Activated naive CD8-positive, alpha-beta T cell (primary cell): ENCODE measurements around the gene CDV3.
"Not testable (repeated sequence)": the region's sequence is repeated elsewhere in the genome, so short reads cannot be mapped to it uniquely, and the experiment has no call there.

ENCODE experiments used
- H3K27ac Mint-ChIP-seq: one replicate; pipeline ENCODE4 v1.8.0; 2021; ENCODE audit warnings: mixed read lengths
- H3K27me3 Mint-ChIP-seq: one replicate; pipeline ENCODE4 v1.8.0; 2021; ENCODE audit warnings: mixed read lengths
- H3K36me3 Mint-ChIP-seq: one replicate; pipeline ENCODE4 v1.8.0; 2021; ENCODE audit warnings: mixed read lengths
- H3K4me1 Mint-ChIP-seq: one replicate; pipeline ENCODE4 v1.8.0; 2021; ENCODE audit warnings: low read depth, mixed read lengths
- H3K4me3 Mint-ChIP-seq: one replicate; pipeline ENCODE4 v1.8.0; 2021; ENCODE audit warnings: mild to moderate bottlenecking, mixed read lengths
- H3K9me3 Mint-ChIP-seq: one replicate; pipeline ENCODE4 v1.8.0; 2021; ENCODE audit warnings: low read depth, mixed read lengths

The CDV3 gene

DNA sequence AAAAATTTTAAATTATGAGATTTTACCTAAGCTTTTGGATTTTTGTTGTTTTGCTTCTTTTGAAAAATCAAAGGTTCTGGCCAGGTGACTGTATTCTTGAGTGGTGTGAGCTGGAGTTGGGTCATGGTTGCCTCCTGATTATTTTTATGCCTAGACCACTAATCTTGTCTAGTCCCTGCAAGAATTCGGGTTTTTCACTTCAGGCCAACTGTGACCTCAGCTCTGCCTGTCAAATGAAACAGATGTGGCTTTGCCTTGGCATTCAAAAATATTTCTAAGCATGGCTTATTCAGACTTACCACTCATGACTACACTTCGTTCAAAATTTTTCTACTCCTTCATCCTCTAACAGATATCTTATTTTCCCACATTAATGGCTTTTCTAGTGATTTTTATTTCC is 25.4 kb upstream of the CDV3 start:
- H3K9me3 Mint-ChIP-seq, result no peaks in the 10 kb centered on the region
- H3K4me3 Mint-ChIP-seq, result no peak overlapping the region
- H3K27me3 Mint-ChIP-seq, result no peaks in the 10 kb centered on the region
- H3K4me1 Mint-ChIP-seq, result no peaks in the 10 kb centered on the region
- no peak overlapping the region for H3K27ac Mint-ChIP-seq
- H3K36me3 Mint-ChIP-seq, result no peaks in the 10 kb centered on the region

DNA sequence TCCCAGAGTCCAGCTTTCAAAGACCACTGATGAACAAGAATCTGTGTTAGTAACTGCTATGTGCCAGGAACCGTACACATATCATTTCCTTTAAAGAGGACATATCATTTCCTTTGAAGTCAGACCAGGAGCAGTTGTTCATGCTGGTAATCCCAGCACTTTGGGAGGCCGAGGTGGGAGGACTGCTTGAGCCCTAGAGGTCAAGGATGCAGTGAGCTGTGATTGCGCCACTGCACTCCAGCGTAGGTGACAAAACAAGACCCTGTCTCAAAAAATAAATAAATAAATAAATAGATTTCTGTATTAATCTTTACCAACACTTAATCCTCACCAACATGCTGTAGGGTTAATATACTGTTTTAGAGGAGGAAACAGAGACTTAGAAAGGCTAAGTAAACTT is 23.9 kb upstream of the CDV3 start:
- Mint-ChIP-seq H3K36me3 (no peaks in the 10 kb centered on the region), H3K9me3 (no peaks in the 10 kb centered on the region), H3K4me1 (no peaks in the 10 kb centered on the region), H3K4me3 (no peak overlapping the region), H3K27me3 (no peaks in the 10 kb centered on the region), H3K27ac (no peak overlapping the region)

GRCh38 chr3:133551589-133551988 is 21.9 kb upstream of the CDV3 start:
- H3K4me3 Mint-ChIP-seq, H3K27ac Mint-ChIP-seq, H3K36me3 Mint-ChIP-seq, H3K9me3 Mint-ChIP-seq, H3K4me1 Mint-ChIP-seq, H3K27me3 Mint-ChIP-seq: not testable (repeated sequence)

- Mint-ChIP-seq H3K36me3 (peaks cover 4% of the 10 kb centered on the region), H3K27me3 (no peaks in the 10 kb centered on the region), H3K9me3 (no peaks in the 10 kb centered on the region), H3K4me3 (no peak overlapping the region), H3K27ac (no peak overlapping the region), H3K4me1 (no peaks in the 10 kb centered on the region)
These were observed 11.8 kb upstream of the CDV3 start for GRCh38 chr3:133561679-133562078.

DNA sequence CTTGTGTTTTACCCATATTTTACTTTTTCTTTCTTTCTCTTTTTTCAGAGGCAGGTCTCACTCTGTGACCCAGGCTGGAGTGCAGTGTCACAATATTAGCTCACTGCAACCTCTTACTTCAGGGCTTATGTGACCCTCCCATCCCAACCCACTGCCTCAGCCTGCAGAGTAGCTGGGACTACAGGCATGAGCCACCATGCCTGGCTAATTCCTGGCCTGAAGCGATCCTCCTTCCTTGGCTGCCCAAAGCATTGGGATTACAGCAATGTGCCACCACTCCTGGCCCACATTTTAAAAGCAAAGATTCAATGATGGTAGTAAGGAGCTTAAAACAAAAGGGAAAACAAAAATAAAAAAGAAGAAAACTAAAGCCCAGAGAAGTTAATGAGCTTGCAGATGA is 11.1 kb upstream of the CDV3 start:
- no peaks in the 10 kb centered on the region for H3K27me3 Mint-ChIP-seq
- peaks cover 4% of the 10 kb centered on the region for H3K36me3 Mint-ChIP-seq
- H3K27ac Mint-ChIP-seq, result no peak overlapping the region
- H3K4me3 Mint-ChIP-seq, result no peak overlapping the region
- no peaks in the 10 kb centered on the region for H3K4me1 Mint-ChIP-seq
- H3K9me3 Mint-ChIP-seq, result no peaks in the 10 kb centered on the region

- peaks cover 4% of the 10 kb centered on the region for H3K36me3 Mint-ChIP-seq
- no peaks in the 10 kb centered on the region for H3K4me1 Mint-ChIP-seq
- no peak overlapping the region for H3K4me3 Mint-ChIP-seq
- no peak overlapping the region for H3K27ac Mint-ChIP-seq
- H3K27me3 Mint-ChIP-seq, result no peaks in the 10 kb centered on the region
- no peaks in the 10 kb centered on the region for H3K9me3 Mint-ChIP-seq
These were observed 10.3 kb upstream of the CDV3 start for GRCh38 chr3:133563186-133563591.

- no peaks in the 10 kb centered on the region for H3K9me3 Mint-ChIP-seq
- H3K27ac Mint-ChIP-seq, result no peak overlapping the region
- H3K4me1 Mint-ChIP-seq, result no peaks in the 10 kb centered on the region
- no peak overlapping the region for H3K4me3 Mint-ChIP-seq
- no peaks in the 10 kb centered on the region for H3K36me3 Mint-ChIP-seq
- H3K27me3 Mint-ChIP-seq, result no peaks in the 10 kb centered on the region
These were observed 9.7 kb upstream of the CDV3 start for GRCh38 chr3:133563816-133564215.

DNA sequence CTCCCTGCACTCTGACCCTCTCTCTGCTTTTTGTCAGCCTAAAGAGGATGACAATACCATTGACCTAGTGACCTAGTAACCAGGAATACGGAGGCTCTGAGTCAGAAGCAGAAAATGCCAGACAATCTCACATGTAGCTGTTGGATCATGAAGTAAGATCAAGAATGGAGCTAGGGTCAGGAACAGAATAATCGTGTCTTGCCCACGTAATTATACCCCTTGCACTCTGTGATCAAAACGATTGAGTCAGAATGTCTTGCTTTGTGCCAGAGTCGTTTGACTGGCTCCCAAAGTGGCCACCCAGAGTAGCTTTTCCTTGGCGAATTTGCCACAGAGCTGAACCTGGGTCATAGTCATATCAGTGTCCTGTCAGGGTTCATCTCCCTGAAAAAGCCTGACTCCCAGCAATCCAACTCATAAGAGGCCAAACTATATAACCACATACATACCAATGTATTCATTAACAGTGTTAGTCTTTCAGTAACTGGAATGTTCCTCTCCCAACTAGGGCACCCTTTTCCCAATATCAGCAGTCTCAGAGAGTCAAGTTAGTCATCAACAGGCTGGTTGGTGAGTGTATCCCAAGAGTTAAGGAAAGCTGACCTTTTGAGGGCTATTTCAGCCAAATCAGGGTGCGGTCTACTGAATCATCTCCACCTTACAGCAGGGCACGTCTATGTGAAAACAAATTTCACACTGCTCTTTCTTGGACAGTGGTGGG is 5.0 kb upstream of the CDV3 start:
- Mint-ChIP-seq H3K9me3 (no peaks in the 10 kb centered on the region), H3K4me1 (peaks cover 22% of the 10 kb centered on the region), H3K27ac (no peak overlapping the region), H3K27me3 (no peaks in the 10 kb centered on the region), H3K36me3 (no peaks in the 10 kb centered on the region), H3K4me3 (no peak overlapping the region)

GRCh38 chr3:133570139-133570936 is 3.1 kb upstream of the CDV3 start:
- no peak overlapping the region for H3K4me3 Mint-ChIP-seq
- H3K27me3 Mint-ChIP-seq, result no peaks in the 10 kb centered on the region
- peaks cover 6% of the 10 kb centered on the region for H3K36me3 Mint-ChIP-seq
- no peaks in the 10 kb centered on the region for H3K9me3 Mint-ChIP-seq
- H3K4me1 Mint-ChIP-seq, result peaks cover 28% of the 10 kb centered on the region
- H3K27ac Mint-ChIP-seq, result peak overlapping the region; percentile 70

DNA sequence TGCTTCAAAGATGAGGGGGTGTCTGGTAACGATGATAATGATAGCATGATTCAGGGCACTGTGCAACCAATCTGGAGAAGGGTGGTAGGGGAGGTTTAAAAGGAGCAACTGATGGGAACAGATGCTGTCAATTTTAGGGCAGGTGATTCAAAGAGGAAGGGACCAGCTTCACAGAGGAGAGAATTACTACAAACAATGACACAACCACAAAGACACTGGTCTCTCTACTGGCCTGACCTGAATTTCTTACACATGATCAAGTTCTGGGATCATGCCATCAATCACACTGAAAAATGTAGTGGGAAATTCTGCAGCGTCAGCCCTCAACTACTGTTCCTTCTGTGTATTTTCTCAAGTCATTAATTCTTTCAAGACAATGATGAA is 2.6 kb upstream of the CDV3 start:
- peaks cover 10% of the 10 kb centered on the region for H3K36me3 Mint-ChIP-seq
- H3K4me1 Mint-ChIP-seq, result peaks cover 32% of the 10 kb centered on the region
- no peaks in the 10 kb centered on the region for H3K27me3 Mint-ChIP-seq
- peak overlapping the region; percentile 70 for H3K27ac Mint-ChIP-seq
- no peaks in the 10 kb centered on the region for H3K9me3 Mint-ChIP-seq
- H3K4me3 Mint-ChIP-seq, result no peak overlapping the region

DNA sequence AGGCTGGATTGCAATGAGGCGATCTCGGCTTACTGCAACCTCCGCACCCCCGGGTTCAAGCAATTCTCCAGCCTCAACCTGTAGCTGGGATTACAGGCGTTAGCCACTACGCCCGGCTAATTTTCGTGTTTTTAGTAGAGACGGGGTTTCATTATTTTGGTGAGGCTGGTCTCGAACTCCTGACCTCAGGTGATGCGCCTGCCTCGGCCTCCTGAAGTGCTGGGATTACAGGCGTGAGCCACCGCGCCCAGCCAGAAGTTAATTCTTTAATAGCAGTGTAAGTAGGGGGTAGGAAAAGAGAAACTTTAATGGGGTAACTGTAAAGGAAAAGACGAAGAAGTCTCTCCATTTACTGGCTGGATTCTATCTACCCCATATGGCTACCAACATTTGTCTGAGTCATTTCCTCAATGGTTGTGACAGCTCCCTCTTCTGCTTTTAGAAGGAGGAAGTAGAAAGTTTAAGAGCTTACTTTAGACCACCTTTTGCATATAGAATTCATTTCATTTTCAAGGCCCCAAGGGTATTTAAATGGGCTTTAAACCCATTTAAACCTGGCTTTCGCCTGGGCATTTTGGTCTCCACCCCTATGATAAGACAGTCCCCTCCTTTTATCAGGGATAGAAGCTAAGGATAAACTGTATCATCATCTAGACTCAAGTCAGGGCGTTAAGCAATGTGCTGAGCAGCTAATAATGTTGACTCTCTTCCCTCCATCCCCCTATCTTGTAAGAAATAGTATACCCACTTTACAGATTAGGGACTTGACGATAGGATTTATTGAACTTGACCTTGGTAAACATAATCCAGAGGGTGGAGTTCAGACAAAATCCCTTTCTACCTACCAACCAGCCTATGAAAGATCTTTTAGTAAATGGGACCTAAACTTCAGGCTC is 1.1 kb upstream of the CDV3 start:
- no peaks in the 10 kb centered on the region for H3K27me3 Mint-ChIP-seq
- peaks cover 46% of the 10 kb centered on the region for H3K4me1 Mint-ChIP-seq
- no peaks in the 10 kb centered on the region for H3K9me3 Mint-ChIP-seq
- peak overlapping the region; percentile 85 for H3K4me3 Mint-ChIP-seq
- peaks cover 16% of the 10 kb centered on the region for H3K36me3 Mint-ChIP-seq
- peak overlapping the region; percentile 98 for H3K27ac Mint-ChIP-seq

- no peaks in the 10 kb centered on the region for H3K9me3 Mint-ChIP-seq
- H3K36me3 Mint-ChIP-seq, result peaks cover 16% of the 10 kb centered on the region
- H3K27me3 Mint-ChIP-seq, result no peaks in the 10 kb centered on the region
These were observed 345 bp upstream of the CDV3 start for GRCh38 chr3:133573054-133573628.

GRCh38 chr3:133574260-133574881 is 885 bp downstream of the CDV3 start:
- peak overlapping the region; percentile 97 for H3K27ac Mint-ChIP-seq
- H3K9me3 Mint-ChIP-seq, result no peaks in the 10 kb centered on the region
- H3K4me1 Mint-ChIP-seq, result peaks cover 66% of the 10 kb centered on the region
- peak overlapping the region; percentile 98 for H3K4me3 Mint-ChIP-seq
- H3K36me3 Mint-ChIP-seq, result peaks cover 19% of the 10 kb centered on the region
- H3K27me3 Mint-ChIP-seq, result no peaks in the 10 kb centered on the region

More at GRCh38 chr3:133573054-133573628, 345 bp upstream of the CDV3 start:
- H3K4me3 Mint-ChIP-seq, result peak overlapping the region; percentile 85
- H3K27ac Mint-ChIP-seq, result peak overlapping the region; percentile 98
- peaks cover 54% of the 10 kb centered on the region for H3K4me1 Mint-ChIP-seq

DNA sequence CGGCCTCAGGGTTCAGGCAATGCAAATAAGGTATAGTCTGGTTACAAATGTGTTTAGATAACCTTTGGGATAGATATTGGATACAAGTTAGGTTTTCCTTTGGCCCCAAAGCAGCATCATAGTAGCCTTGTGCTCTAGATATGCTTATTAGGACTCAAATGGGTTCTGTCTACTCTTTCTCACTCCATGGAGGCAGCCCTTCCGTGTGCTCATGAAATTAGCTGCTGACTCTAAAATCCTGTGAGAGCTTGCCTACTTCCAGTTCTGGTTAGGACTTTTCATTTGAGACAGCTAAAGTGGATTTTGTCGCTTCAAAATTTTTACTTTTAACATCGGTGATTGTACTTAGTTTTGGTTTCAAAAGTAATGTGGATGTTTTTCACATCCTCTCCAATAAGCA is 1.6 kb downstream of the CDV3 start:
- Mint-ChIP-seq H3K4me3 (peak overlapping the region; percentile 98), H3K4me1 (peaks cover 66% of the 10 kb centered on the region), H3K9me3 (no peaks in the 10 kb centered on the region), H3K27ac (peak overlapping the region; percentile 97), H3K27me3 (no peaks in the 10 kb centered on the region), H3K36me3 (peaks cover 19% of the 10 kb centered on the region)
